ENCODE results near the gene PIGU. TPM values are rescaled to one million over a fixed set of nuclear protein-coding genes. Genes with fewer than 3 reads are reported as not detected.
"Not testable (repeated sequence)": the region's sequence is repeated elsewhere in the genome, so short reads cannot be mapped to it uniquely, and the experiment has no call there.

Gene PIGU
- total and polyA plus RNA-seq, 8 donors: 0.45 to 21.3 (median 10.3) TPM

GRCh38 chr20:34717230-34718095, 40.6 kb upstream of the PIGU start:
- no peaks in the 10 kb centered on the region for H3K27me3 ChIP-seq
- WGBS, 5 donors: 76 to 85% (median 82%) methylated on average over 9 of the region's 9 CpGs
- no peak for TF ChIP-seq EP300 (IDR thresholded peaks at IDR 0.05)
- TF ChIP-seq CTCF (IDR thresholded peaks at IDR 0.05): no peak
- no peak overlapping the region for H3K27ac ChIP-seq
- H3K4me1 ChIP-seq: peaks cover 0 to 24% (median 6%) of the 10 kb centered on the region in 4 donors
- no peak for DNase-seq
- no peaks in the 10 kb centered on the region for H3K9me3 ChIP-seq
- no peak overlapping the region for H3K4me3 ChIP-seq
- H3K36me3 ChIP-seq: peaks cover 15 to 67% (median 48%) of the 10 kb centered on the region in 4 donors
- intact Hi-C loops (cut with DNase I; ENCODE audit: low total_unique reads): no loop called here

- H3K36me3 ChIP-seq: peaks cover 15 to 62% (median 46%) of the 10 kb centered on the region in 4 donors
- no peak for TF ChIP-seq EP300 (IDR thresholded peaks at IDR 0.05)
- no peak for TF ChIP-seq POLR2AphosphoS5 (IDR thresholded peaks at IDR 0.05)
- no peak for TF ChIP-seq POLR2A (IDR thresholded peaks at IDR 0.05)
- no peak for TF ChIP-seq CTCF (IDR thresholded peaks at IDR 0.05)
- H3K27ac ChIP-seq: no peak overlapping the region
- DNase-seq: no peak
- intact Hi-C loops (cut with DNase I; ENCODE audit: low total_unique reads): no loop called here
- 97 to 100% (median 98%) methylated on average over 2 of the region's 2 CpGs for WGBS, 5 donors
- H3K27me3 ChIP-seq: no peaks in the 10 kb centered on the region
- no peak overlapping the region for H3K4me3 ChIP-seq
- H3K4me1 ChIP-seq: peaks cover 0 to 24% (median 6%) of the 10 kb centered on the region in 4 donors
- H3K9me3 ChIP-seq: no peaks in the 10 kb centered on the region
Observed at GRCh38 chr20:34716921-34717229, 40.0 kb upstream of the PIGU start.

GRCh38 chr20:34715384-34715783, 38.5 kb upstream of the PIGU start:
- 92 to 97% (median 95%) methylated on average over 4 of the region's 4 CpGs for WGBS, 5 donors
- intact Hi-C loops (cut with DNase I; ENCODE audit: low total_unique reads): no loop called here

GRCh38 chr20:34713944-34714515, 37.1 kb upstream of the PIGU start:
- Histone ChIP-seq H3K36me3 (peaks cover 15 to 53% (median 41%) of the 10 kb centered on the region in 4 donors), H3K4me1 (peaks cover 7 to 38% (median 16%) of the 10 kb centered on the region in 4 donors)
- WGBS, 5 donors: 90 to 99% (median 96%) methylated on average over 10 of the region's 10 CpGs
- H3K27ac ChIP-seq; intact Hi-C loops (cut with DNase I; ENCODE audit: low total_unique reads); H3K9me3 ChIP-seq; H3K4me3 ChIP-seq; DNase-seq; H3K27me3 ChIP-seq: not testable (repeated sequence)

More at GRCh38 chr20:34715384-34715783, 38.5 kb upstream of the PIGU start:
- Histone ChIP-seq H3K27ac (no peak overlapping the region), H3K4me3 (no peak overlapping the region), H3K4me1 (peaks cover 3 to 31% (median 10%) of the 10 kb centered on the region in 4 donors), H3K27me3 (no peaks in the 10 kb centered on the region), H3K36me3 (peaks cover 15 to 55% (median 41%) of the 10 kb centered on the region in 4 donors), H3K9me3 (no peaks in the 10 kb centered on the region)
- DNase-seq: no peak
- TF ChIP-seq CTCF (IDR thresholded peaks at IDR 0.05) (no peak), EP300 (IDR thresholded peaks at IDR 0.05) (no peak), POLR2A (IDR thresholded peaks at IDR 0.05) (no peak), POLR2AphosphoS5 (IDR thresholded peaks at IDR 0.05) (no peak)

Measured in stomach (tissue), 9 donors.